Left lung (tissue), 10 donors: ENCODE results near the gene CTDSP2. TPM values are rescaled to one million over a fixed set of nuclear protein-coding genes. Genes with fewer than 3 reads are reported as not detected.

ENCODE experiments used
- ATAC-seq: fragments of 200-7000 bp; cut with Tn5 transposase; one replicate; pipeline ENCODE4 v1.9.1; 2020; ENCODE audit warnings: moderate library complexity
- DNase-seq, 4 donors: peaks; one replicate each; pipeline ENCODE4 v3.0.0-alpha.2; 2013 to 2020
- H3K27ac ChIP-seq, 2 donors: fragments of 200-600 bp; sonication (generic) in 1 of 2; one replicate each; pipeline versions ENCODE4 v1.5.0 to v1.8.0; 2020 to 2021
- H3K27me3 ChIP-seq, 2 donors: fragments of 200-600 bp; sonication (generic) in 1 of 2; one replicate each; pipeline versions ENCODE4 v1.5.0 to v1.8.0; 2020 to 2021
- H3K36me3 ChIP-seq, 2 donors: fragments of 200-600 bp; sonication (generic) in 1 of 2; one replicate each; pipeline versions ENCODE4 v1.5.0 to v1.8.0; 2020 to 2021
- H3K4me1 ChIP-seq, 2 donors: fragments of 200-600 bp; one replicate each; pipeline ENCODE4 v1.8.0; 2021
- H3K4me3 ChIP-seq, 2 donors: fragments of 200-600 bp; sonication (generic) in 1 of 2; one replicate each; pipeline versions ENCODE4 v1.5.0 to v1.8.0; 2020 to 2021; ENCODE audit warnings: mild to moderate bottlenecking in 1 of 2
- H3K9me3 ChIP-seq, 2 donors: fragments of 200-600 bp; sonication (generic) in 1 of 2; one replicate each; pipeline versions ENCODE4 v1.5.0 to v1.8.0; 2020 to 2021
- intact Hi-C, 2 donors: fragments of 100-400 bp; cut with DNase I; formaldehyde crosslinking; loops; one replicate each; pipeline versions ENCODE4 v1.11.2 to v1.14.2; 2022
- polyA plus RNA-seq, 6 donors: library from polyadenylated mRNA; unstranded; fragments of 120-200 nt; gene quantifications; one replicate each; pipeline ENCODE4 v1.2.1, GENCODE V29; 2013; ENCODE audit not compliant: insufficient read length in 6 of 6
- total RNA-seq, 2 donors: library from RNA; stranded (reverse); fragmentation: NEBNext Ultra II Directional; extraction: Animal tissue kit (Norgen Biotek cat#: 25700); gene quantifications; one replicate each; pipeline ENCODE4 v1.2.1, GENCODE V29; 2021
- TF ChIP-seq, protein P1 (sequence below), 2 donors: fragments of 200-600 bp; sonication (generic) in 1 of 2; IDR thresholded peaks; one replicate each; pipeline versions ENCODE4 v1.5.0 to v1.8.0; 2021; ENCODE audit warnings: antibody characterized with exemption in 2 of 2
- donor health status: DM: no; HTN: yes; CAD: no.
- donor health status: DM: no; HTN: no; CAD: no.

CTDSP2 gene
- total and polyA plus RNA-seq, 8 donors: 179 to 321 (median 283) TPM

DNA sequence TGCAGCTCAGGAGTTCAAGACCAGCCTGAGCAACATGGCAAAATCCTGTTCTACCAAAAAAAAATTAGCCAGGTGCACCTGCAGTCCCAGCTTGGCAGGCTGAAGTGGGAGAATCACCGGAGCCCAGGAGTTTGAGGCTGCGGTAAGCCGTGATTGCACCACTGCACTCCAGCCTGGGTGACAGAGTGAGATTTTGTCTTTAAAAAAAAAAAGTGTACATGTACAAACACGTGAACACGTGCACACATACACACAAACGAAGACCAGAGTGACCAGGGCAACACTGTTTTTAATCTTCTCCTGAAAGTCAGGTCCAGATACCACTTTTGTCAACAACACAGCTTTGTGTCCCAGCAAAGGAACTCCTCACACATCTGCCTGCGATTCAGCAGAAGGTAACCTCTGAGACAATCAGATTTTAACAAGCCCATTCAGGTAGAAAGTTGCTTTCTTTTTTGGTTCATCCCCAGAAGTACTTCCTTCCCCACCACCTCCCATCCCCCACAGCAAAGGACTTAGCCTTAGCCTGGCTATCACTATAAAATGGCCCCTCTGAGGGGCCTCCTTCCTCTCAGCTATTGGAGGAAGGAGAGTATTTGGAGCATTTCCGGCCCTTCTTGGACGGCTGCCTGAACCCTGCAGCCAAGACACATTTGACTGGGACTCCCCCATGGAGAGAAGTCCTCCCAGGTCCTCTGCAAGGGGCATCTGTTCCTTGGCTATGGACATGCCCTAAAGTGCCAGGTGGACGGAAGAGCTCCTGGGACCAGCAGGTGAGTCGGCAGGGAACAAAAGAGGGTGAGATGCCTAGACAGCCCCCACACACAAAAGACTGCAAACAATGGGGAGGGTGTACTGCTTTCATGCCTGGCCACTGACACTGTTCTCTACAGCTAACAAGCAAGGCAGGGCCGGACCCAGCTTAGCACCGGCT is 9.8 kb downstream of the CTDSP2 start:
- Histone ChIP-seq H3K36me3 (no peaks in the 10 kb centered on the region), H3K4me1 (peaks cover 97 to 100% of the 10 kb centered on the region in 2 donors), H3K4me3 (no peak overlapping the region), H3K9me3 (no peaks in the 10 kb centered on the region), H3K27ac (peak overlapping the region; percentile 74 to 75), H3K27me3 (no peaks in the 10 kb centered on the region)
- DNase-seq (peak in 3 of 4 donors; percentile 69 to 95 (median 88)), ATAC-seq (peak; percentile 23)
- TF ChIP-seq, protein P1, sequence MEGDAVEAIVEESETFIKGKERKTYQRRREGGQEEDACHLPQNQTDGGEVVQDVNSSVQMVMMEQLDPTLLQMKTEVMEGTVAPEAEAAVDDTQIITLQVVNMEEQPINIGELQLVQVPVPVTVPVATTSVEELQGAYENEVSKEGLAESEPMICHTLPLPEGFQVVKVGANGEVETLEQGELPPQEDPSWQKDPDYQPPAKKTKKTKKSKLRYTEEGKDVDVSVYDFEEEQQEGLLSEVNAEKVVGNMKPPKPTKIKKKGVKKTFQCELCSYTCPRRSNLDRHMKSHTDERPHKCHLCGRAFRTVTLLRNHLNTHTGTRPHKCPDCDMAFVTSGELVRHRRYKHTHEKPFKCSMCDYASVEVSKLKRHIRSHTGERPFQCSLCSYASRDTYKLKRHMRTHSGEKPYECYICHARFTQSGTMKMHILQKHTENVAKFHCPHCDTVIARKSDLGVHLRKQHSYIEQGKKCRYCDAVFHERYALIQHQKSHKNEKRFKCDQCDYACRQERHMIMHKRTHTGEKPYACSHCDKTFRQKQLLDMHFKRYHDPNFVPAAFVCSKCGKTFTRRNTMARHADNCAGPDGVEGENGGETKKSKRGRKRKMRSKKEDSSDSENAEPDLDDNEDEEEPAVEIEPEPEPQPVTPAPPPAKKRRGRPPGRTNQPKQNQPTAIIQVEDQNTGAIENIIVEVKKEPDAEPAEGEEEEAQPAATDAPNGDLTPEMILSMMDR (IDR thresholded peaks at IDR 0.05): no peak
- intact Hi-C loops: no loop called here

DNA sequence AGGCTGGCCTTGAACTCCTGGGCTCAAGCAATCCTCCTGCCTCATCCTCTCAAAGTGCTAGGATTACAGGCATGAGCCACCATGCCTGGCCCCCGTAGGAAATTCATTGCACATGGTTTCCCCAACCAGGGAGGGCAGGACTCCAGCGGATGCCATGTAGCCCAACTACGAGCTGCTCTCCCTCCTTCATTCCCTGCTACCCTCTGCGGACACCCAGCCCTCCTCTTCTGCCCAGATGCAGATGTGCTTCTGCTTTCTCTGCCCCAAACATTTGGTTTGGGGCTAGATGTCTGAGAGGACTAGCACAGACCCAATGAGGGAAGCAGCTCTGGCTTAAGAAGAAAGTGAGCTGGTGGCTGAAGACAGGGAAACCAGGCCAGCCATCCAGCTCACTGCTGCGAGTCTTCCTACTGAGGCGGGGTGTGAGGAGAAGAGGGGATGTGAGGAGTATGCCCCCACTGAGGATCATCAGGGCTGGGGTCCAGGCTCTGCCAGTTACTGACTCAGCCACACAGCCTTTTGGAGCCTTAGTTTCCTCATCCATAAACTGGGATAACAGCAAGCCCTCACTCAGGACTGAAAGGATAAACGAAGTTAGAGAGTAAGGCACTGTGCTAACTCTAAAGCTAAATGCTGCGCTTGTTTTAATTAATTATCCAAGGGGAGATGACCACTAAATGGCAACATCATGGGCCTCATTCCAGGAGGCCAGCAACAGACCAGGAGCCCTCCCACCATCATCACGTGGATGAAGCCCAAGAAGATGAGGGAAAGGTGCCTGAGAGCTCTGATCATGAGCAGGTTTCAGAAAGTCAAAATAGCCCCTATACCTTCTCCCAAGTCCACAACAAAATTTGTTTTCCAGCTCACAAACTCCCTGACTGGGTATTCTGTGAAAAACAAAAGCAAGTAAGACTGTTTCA is 10.9 kb downstream of the CTDSP2 start:
- Histone ChIP-seq H3K4me1 (peaks cover 97 to 100% of the 10 kb centered on the region in 2 donors), H3K9me3 (no peaks in the 10 kb centered on the region), H3K27me3 (no peaks in the 10 kb centered on the region), H3K4me3 (no peak overlapping the region), H3K36me3 (no peaks in the 10 kb centered on the region), H3K27ac (peak overlapping the region; percentile 74 to 75)
- TF ChIP-seq, protein P1 (IDR thresholded peaks at IDR 0.05): no peak
- DNase-seq (no peak), ATAC-seq (no peak)
- intact Hi-C loops: no loop called here

DNA sequence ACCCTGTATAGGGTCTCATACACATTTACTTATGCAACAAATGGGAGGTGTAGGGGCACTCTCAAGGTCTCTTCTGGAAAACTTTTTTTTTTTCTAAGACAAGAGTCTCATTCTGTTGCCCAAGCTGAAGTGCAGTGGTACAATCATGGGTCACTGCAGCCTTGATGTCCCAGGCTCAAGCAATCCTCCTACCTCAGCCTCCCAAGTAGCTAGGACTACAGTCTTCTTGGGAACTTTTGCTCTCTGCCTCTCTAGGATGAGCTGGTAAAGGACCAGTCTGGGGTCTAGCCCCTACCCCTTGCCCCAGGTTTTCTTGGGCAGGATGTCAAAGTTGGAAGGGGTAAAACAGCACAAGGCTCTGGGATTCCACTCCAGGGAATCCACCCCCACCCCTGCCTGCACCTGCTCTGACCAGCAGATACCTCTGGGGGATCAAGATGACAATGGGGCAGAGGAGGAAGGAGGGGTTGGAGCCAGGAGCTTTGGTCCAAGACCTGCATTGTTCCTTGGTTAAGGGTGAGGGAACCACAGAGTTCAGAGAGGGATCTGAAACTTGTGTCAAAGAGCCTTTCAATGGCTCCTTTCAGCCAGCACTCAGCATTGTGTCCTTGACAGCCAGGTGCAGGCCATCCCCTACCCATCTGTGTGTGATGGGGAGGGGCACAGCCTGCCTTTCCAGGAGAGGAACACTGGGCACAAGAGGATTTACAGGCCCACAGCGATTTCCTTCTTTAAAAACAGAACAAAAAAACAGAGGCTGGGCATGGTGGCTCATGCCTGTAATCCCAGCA is 12.2 kb downstream of the CTDSP2 start:
- H3K27ac ChIP-seq: peak overlapping the region; percentile 26 to 75
- ATAC-seq (no peak), DNase-seq (no peak)
- no peaks in the 10 kb centered on the region for H3K27me3 ChIP-seq
- TF ChIP-seq, protein P1 (IDR thresholded peaks at IDR 0.05): no peak
- H3K4me1 ChIP-seq: peaks cover 98 to 100% of the 10 kb centered on the region in 2 donors
- H3K36me3 ChIP-seq: peaks cover 0 to 2% of the 10 kb centered on the region in 2 donors
- intact Hi-C loops: loop anchor here in 1 of 2 donors (5.0 kb wide), 1 partner anchor 63 kb away; no protein-coding TSS in a partner anchor
- H3K4me3 ChIP-seq: no peak overlapping the region
- no peaks in the 10 kb centered on the region for H3K9me3 ChIP-seq

DNA sequence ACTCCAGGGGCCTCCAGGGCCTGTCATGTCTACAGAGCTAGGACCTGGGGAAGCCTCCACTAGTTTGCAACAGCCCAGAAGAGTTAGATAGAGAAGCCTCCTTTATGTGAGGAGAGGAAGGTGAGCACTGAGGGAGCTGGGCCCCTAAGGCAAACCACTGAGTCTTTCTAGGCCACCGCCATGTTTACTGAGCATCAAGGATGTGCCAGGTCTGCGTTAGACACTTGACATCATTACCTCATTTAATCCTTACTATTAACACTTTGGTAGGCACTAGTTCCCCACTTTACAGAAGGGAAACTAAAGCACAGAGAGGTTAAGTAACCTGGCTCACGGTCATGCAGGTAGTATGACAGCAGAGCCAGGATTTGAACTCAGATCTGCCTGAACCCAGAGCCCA is 12.9 kb downstream of the CTDSP2 start:
- Histone ChIP-seq H3K27ac (peak overlapping the region; percentile 53 to 60), H3K27me3 (no peaks in the 10 kb centered on the region), H3K9me3 (no peaks in the 10 kb centered on the region), H3K36me3 (peaks cover 0 to 8% of the 10 kb centered on the region in 2 donors), H3K4me3 (no peak overlapping the region), H3K4me1 (peaks cover 93 to 100% of the 10 kb centered on the region in 2 donors)
- ATAC-seq (no peak), DNase-seq (no peak)
- intact Hi-C loops: loop anchor here in 1 of 2 donors (5.0 kb wide), 1 partner anchor 64 kb away; no protein-coding TSS in a partner anchor
- TF ChIP-seq, protein P1 (IDR thresholded peaks at IDR 0.05): no peak
